SKM-1 (cell line): ENCODE results near the gene TEX29.

Experiments used
- DNase-seq: peaks from one replicate; lab custom pipeline; 2025; ENCODE audit not compliant: unreplicated experiment; lab: John Stamatoyannopoulos, UW

Gene TEX29

DNA sequence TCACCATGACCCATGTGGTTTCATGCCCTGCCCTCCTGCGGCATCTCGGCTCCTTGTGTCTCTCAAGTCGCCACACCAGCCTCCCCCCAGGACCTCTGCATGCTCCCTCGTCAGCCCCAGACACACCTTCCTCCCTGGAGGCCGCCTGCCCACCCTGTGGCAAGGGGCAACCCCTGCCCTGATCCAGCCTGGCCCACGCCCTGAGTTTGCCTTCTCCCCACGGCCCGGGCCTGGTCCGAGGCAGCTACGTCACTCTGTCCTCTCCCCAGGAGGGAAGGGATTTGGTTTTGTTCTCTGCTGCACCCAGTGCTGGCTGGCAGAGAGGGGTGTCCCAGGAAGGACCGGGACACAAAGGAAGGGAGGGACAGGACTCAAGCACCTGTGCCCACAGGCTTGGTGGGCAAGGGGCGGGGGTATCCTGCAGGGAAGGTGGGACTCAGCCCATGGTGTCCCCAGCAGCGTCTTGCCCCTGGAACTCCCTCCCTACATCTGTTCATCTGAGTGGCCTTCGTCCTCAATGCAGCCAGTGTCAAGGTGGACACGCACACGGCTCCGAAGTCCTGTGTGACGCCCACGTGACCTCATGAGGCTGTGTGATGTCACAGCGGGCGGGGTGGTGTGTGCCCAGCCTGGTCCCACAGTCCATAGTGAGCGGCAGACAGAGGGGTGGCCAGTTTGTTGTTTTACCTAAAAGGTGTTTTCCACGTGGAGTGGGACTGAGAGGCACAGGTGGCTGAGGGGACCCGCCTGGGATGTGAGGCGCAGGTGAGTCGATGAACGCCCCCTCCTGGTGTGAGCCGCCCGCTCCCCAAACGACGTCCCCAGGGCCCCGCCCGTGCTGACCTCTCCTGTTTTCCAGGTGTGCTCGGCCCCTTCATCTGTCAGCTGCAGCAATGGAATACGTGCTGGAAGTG, at the start of gene TEX29:
TSS of gene TEX29 (plus strand) at position 645 of the 914 bp plus-strand sequence. CDS start at position 894, 249 bp downstream.
- DNase-seq = no peak

DNA sequence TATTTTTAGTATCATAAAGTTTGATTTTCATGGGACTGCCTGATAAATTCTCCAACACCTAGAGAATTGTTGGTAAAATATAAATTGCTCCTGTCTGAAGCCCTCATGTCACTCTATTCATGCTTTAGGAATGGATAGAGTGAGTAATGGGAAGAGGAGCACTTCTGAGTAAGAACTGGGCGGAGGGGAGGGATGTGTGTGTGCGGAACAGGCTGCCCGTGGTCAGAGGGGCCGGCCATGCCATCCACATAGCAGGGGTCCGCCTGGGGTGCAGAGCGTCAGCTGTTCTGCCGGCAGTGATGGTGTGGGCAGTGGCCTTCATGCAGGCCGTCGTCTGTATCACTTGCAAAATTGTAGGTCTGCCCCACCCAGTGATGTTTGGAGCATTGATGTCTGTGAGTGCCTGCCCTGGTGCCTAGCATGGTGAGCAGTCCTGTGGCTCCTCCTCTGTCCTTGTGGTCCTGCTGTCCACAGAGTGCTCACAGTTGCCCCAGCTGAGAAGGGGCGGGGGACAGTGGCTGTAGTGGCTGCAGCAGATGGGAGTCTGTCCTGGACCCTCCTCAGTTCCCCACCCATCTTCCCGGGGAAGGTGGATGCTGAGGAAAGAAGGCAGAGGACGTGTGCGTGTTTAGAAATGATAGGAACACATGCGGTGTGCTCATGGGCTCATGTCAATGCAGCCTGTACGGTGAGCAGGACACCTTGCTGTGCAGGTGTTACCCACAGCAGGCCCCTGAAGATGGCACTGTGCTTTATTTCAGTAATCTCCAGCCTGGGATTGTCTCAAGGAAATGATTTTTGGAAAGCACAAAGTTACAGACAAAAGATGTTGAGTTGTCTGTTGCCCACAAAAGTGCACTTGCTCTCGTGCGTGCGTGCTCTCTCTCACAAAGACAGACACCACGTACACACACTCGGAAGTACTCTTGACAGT, 49.4 kb upstream of the TEX29 start:
- DNase-seq = no peak

DNA sequence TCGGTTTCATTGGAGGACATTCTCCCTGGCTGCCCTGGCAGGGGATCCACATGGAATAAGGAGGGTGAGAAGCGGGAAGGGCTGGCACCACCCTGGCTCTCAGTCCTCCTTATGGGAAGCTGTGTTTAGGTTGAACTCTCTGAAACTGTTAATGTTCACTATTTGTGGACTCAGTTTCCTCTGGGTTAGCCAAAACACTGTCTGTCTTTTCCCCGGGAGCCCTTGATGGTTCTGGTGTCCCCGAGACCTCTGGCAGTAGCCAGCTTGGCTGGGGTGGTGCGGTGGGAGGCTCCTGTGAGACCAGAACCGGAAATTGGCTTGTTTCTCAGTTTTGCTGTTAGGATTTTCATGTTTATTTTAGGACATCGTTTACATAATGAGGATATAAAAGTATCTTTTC, 48.3 kb upstream of the TEX29 start:
- no peak for DNase-seq

- DNase-seq = no peak
Measured at GRCh38 chr13:111275382-111275781, 45.1 kb upstream of the TEX29 start.

DNA sequence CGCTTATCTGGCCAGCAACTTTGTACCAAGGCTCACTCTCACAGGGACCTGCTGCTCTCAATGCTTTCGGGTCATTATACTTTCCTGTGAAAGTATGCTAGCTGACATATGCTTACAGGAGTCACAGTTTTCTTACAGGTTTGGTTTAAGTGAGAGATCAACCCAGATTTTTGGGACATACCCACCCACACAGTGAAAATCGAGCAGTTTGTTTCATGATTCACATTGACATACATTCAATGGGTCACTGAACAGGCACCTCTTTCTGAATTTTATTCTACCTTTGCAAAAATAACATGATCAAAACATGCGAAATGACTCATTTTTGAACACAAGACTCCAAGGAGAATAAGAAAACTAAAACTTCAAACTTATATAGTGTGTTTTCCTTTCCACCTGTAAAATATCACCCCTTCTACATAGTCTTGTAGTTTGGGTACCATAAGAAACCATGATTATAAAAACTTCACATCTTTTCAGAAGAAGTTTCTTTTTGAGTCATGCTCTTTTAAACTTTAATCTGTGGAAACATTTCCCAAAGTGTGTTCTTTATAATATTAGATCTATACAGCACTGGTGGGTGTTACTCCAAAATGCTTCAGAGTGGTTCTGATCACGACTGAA, 44.3 kb upstream of the TEX29 start:
- DNase-seq = no peak

- DNase-seq = no peak
Measured at GRCh38 chr13:111278258-111278657, 42.2 kb upstream of the TEX29 start.

DNA sequence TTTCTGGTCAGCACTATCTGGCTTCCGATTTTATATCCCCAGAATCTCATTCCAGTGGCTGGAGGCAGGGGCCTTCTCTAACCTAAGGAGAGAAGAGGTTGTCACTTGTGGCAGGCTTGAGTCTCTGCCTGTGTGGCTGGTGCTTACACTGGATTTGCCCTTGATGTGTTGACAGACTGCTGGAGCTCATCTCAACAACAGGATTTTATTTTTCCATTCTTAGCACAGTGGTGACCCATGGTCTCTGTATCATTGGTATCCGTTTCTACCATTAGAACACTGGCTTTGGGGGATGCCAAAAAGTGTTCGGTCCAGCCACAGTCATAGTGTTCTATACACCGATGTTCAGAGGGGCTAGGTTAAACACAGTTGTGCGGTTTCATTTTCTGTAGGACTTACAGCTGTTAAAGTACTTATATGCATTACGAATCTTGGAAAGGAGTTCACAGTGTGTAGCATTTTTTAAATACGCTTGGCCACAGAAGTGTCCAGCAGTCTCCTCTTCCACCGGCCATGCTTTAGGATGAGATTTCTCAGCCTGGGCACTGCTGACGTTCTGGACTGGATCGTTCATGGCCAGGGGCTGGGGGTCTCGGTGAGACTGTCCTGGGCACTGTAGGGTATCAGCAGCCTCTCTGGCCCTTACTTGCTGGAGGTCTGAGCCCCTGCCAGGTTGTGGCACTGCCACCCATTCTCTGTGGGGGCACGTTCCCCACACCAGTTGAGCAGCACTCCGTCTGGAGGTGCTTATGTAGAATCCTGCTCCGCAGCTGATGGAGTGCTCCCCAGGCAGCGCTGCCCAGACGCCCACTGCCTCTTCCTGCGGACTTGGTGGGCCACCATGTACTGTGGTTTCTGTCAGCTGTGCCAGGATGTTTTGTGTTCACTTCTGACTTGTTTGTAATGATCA, 41.4 kb upstream of the TEX29 start:
- DNase-seq = no peak

- no peak for DNase-seq
Measured at GRCh38 chr13:111280226-111280625, 40.2 kb upstream of the TEX29 start.

GRCh38 chr13:111280681-111281585, 39.5 kb upstream of the TEX29 start:
- no peak for DNase-seq

- DNase-seq = no peak
Measured at GRCh38 chr13:111281751-111282311, 38.6 kb upstream of the TEX29 start.

GRCh38 chr13:111282425-111282824, 38.0 kb upstream of the TEX29 start:
- DNase-seq = no peak

- DNase-seq = no peak
Measured at GRCh38 chr13:111282997-111283396, 37.4 kb upstream of the TEX29 start.

- DNase-seq = no peak
Measured at GRCh38 chr13:111283457-111283856, 37.0 kb upstream of the TEX29 start.

- no peak for DNase-seq
Measured at GRCh38 chr13:111283991-111284390, 36.5 kb upstream of the TEX29 start.

GRCh38 chr13:111284565-111284964, 35.9 kb upstream of the TEX29 start:
- no peak for DNase-seq

GRCh38 chr13:111286162-111286561, 34.3 kb upstream of the TEX29 start:
- DNase-seq = no peak

GRCh38 chr13:111286749-111287148, 33.7 kb upstream of the TEX29 start:
- no peak for DNase-seq

DNA sequence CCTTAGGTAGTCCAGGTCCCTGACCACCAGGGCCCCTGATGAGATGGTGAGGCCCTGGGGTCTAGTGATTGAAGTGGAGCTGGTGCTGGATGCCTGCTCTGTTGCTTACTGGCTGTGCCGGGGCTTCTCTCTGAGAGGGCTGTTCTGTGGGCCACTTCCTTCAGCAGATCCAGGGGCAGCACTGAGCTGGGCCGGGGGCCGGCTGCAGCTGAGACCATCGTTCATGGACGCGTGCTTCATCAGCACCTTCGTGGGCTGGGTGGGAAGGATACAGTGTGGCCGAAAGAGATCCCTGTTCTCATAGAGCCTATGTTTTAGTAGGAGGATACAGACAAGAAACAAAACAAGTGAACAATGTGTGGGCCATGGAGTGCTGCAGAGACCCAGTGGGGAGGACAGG, 33.2 kb upstream of the TEX29 start:
- DNase-seq = no peak

DNA sequence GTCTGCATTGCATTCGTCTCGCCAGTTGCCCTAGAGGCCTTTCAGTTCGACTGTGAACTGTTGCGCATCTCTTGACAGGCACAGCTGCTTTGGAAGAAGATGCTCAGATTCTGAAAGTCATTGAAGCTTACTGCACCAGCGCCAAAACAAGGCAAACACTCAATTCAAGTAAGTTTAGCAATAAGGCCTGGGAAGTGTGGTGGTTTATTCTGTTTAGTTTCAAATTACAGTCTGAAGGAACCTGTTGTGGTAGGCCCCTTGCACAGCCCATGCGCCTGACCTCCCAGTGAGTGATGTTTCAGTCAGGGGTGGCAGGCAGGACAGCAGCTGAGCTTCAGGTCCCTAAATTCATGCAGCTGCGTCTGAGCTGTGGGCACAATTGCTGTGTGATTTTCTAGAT, 32.2 kb upstream of the TEX29 start:
- no peak for DNase-seq
